Endothelial cell of umbilical vein (primary cell): ENCODE results near the gene FAM187B.

Experiments
- CTCF ChIP-seq, 2 donors: IDR thresholded peaks; 1 replicate in 1 of 2; 2 replicates in 1 of 2; pipeline ENCODE4 v1.5.1; 2011; ENCODE audit warnings: low read length in 2 of 2, mild to moderate bottlenecking in 2 of 2, moderate library complexity in 2 of 2, control low read depth in 1 of 2, inconsistent platforms in 1 of 2, low read depth in 1 of 2; ENCODE audit not compliant: insufficient read depth in 1 of 2; ENCODE audit errors: extremely low read depth in 1 of 2
- EZH2 ChIP-seq: IDR thresholded peaks from 2 replicates; pipeline ENCODE4 v1.6.1; 2012; ENCODE audit warnings: borderline replicate concordance, low read depth, mild to moderate bottlenecking, moderate library complexity, low read length, inconsistent platforms; ENCODE audit not compliant: severe bottlenecking
- MAX ChIP-seq: IDR thresholded peaks from 2 replicates; pipeline ENCODE4 v1.6.1; 2011; ENCODE audit not compliant: insufficient read depth, insufficient read length
- POLR2A ChIP-seq: IDR thresholded peaks from 2 replicates; pipeline ENCODE4 v1.6.1; 2012; ENCODE audit warnings: low read depth, mild to moderate bottlenecking, control low read depth, low read length
- POLR2AphosphoS5 ChIP-seq: IDR thresholded peaks from 2 replicates; pipeline ENCODE4 v1.6.1; 2012; ENCODE audit warnings: low read depth, mild to moderate bottlenecking, control low read depth, low read length, moderate library complexity; ENCODE audit not compliant: insufficient read depth

- TF ChIP-seq CTCF (IDR thresholded peaks at IDR 0.05; ENCODE audit: extremely low read depth in 1 of 2, insufficient read depth in 1 of 2, low read depth in 1 of 2, low read length in 2 of 2) (no peak), EZH2 (no peak), POLR2A (no peak), POLR2AphosphoS5 (no peak), MAX (no peak)
These were observed 8.3 kb upstream of the FAM187B start for GRCh38 chr19:35236638-35237400.
